Fibroblast of skin of abdomen (primary cell): ENCODE data around the gene AFF2.
A peak's percentile ranks its signal among the peaks of the same experiment; 100 is the strongest.
"Not testable (repeated sequence)": the region's sequence is repeated elsewhere in the genome, so short reads cannot be mapped to it uniquely, and the experiment has no call there.

ENCODE experiments used
- DNase-seq: peaks from one replicate; pipeline ENCODE4 v3.0.0-alpha.2; 2013

The AFF2 gene

GRCh38 chrX:148647651-148648050 is 147.2 kb downstream of the AFF2 start:
- DNase-seq: no peak

GRCh38 chrX:148649145-148649795 is 148.9 kb downstream of the AFF2 start:
- DNase-seq: peak; percentile 51

GRCh38 chrX:148658115-148658730 is 157.8 kb downstream of the AFF2 start:
- DNase-seq: peak; percentile 73

- peak; percentile 36 for DNase-seq
Observed at GRCh38 chrX:148659481-148659880, 159.1 kb downstream of the AFF2 start.

- DNase-seq: peak; percentile 29
Observed at GRCh38 chrX:148661035-148661434, 160.6 kb downstream of the AFF2 start.

GRCh38 chrX:148662014-148662413 is 161.6 kb downstream of the AFF2 start:
- no peak for DNase-seq

- no peak for DNase-seq
Observed at GRCh38 chrX:148664171-148664570, 163.8 kb downstream of the AFF2 start.

GRCh38 chrX:148664995-148665394 is 164.6 kb downstream of the AFF2 start:
- no peak for DNase-seq

GRCh38 chrX:148669175-148669574 is 168.8 kb downstream of the AFF2 start:
- DNase-seq: not testable (repeated sequence)

- no peak for DNase-seq
Observed at GRCh38 chrX:148670277-148670676, 169.9 kb downstream of the AFF2 start.

- DNase-seq: peak; percentile 52
Observed at GRCh38 chrX:148672517-148672916, 172.1 kb downstream of the AFF2 start.

GRCh38 chrX:148681605-148682004 is 181.2 kb downstream of the AFF2 start:
- no peak for DNase-seq

- no peak for DNase-seq
Observed at GRCh38 chrX:148682206-148682605, 181.8 kb downstream of the AFF2 start.

GRCh38 chrX:148691456-148691855 is 191.0 kb downstream of the AFF2 start:
- peak; percentile 10 for DNase-seq

- DNase-seq: no peak
Observed at GRCh38 chrX:148695255-148695654, 194.8 kb downstream of the AFF2 start.

GRCh38 chrX:148698221-148698620 is 197.8 kb downstream of the AFF2 start:
- no peak for DNase-seq

- DNase-seq: no peak
Observed at GRCh38 chrX:148700021-148700420, 199.6 kb downstream of the AFF2 start.

- peak; percentile 55 for DNase-seq
Observed at GRCh38 chrX:148713981-148714380, 213.6 kb downstream of the AFF2 start.

GRCh38 chrX:148715361-148715760 is 214.9 kb downstream of the AFF2 start:
- DNase-seq: peak; percentile 54

GRCh38 chrX:148722966-148723365 is 222.5 kb downstream of the AFF2 start:
- DNase-seq: no peak

- no peak for DNase-seq
Observed at GRCh38 chrX:148723551-148723950, 223.1 kb downstream of the AFF2 start.

- DNase-seq: peak; percentile 8
Observed at GRCh38 chrX:148728901-148729300, 228.5 kb downstream of the AFF2 start.

GRCh38 chrX:148732743-148733142 is 232.3 kb downstream of the AFF2 start:
- no peak for DNase-seq

GRCh38 chrX:148741441-148741840 is 241.0 kb downstream of the AFF2 start:
- no peak for DNase-seq

GRCh38 chrX:148755111-148755510 is 254.7 kb downstream of the AFF2 start:
- peak; percentile 9 for DNase-seq
